GM10847 (cell line): ENCODE results near the gene PCGF3.

Experiments used
- POLR2A ChIP-seq: IDR thresholded peaks from 2 replicates; pipeline ENCODE4 v1.6.1; 2011; ENCODE audit not compliant: insufficient read length; ENCODE audit errors: extremely low read depth

PCGF3 gene

GRCh38 chr4:723751-724530, 18.3 kb downstream of the PCGF3 start:
- no peak for TF ChIP-seq POLR2A

DNA sequence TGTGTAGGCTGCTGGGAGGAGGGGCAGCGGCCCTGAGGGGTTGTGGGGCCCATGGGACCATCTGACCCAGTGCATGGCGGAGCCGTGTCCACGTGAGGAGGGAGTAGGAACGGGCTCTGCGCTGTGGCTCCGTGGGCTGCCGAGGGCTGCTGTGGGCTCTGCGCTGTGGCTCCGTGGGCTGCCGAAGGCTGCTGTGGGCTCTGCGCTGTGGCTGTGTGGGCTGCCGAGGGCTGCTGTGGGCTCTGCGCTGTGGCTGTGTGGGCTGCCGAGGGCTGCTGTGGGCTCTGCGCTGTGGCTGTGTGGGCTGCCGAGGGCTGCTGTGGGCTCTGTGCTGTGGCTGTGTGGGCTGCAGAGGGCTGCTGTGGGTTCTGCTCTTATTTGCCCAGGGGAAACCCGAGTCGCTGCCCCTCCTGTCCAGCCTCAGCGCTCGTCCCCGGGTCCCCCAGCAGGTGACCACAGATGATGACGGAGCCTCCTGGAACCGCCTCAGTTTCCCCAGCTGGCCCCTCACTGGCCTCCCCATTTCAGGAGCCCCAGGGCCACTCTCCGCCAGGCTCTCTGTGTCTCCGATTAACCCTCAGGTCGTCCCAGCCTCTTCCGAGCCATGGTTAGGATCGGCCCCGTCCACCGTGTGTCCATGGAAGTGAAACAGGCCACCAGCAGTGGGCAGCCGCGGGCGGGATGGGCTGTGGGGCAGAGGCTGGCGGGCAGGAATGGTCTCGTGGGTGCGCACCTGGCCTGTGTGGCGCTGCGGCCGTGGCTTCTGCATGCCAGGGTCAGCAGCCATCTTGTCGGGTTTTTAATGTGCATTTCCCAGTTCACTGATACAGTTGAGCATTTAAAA, 20.0 kb downstream of the PCGF3 start:
- no peak for TF ChIP-seq POLR2A

- no peak for TF ChIP-seq POLR2A
Measured at GRCh38 chr4:726235-726787, 20.7 kb downstream of the PCGF3 start.

DNA sequence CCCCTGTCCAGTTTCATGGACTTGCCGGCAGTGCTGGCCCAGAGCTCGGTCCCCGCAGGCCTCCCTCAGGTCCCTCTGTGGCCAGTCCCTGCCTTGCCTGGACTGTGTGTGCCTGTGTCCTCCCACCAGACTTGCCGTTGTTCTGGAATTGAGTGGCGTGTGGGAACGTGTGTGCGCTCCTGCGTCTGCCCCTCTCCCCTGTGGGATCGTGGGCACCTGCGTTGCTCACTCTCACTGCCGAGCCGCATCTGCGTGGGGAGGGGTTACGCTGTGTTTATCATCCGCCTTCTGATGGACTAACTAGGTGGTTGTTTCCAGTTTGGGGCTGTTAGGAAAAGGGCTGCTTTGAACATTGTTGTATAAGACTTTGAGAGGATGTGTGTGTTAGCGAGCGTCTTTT, 21.2 kb downstream of the PCGF3 start:
- no peak for TF ChIP-seq POLR2A

- no peak for TF ChIP-seq POLR2A
Measured at GRCh38 chr4:727576-727975, 21.9 kb downstream of the PCGF3 start.

DNA sequence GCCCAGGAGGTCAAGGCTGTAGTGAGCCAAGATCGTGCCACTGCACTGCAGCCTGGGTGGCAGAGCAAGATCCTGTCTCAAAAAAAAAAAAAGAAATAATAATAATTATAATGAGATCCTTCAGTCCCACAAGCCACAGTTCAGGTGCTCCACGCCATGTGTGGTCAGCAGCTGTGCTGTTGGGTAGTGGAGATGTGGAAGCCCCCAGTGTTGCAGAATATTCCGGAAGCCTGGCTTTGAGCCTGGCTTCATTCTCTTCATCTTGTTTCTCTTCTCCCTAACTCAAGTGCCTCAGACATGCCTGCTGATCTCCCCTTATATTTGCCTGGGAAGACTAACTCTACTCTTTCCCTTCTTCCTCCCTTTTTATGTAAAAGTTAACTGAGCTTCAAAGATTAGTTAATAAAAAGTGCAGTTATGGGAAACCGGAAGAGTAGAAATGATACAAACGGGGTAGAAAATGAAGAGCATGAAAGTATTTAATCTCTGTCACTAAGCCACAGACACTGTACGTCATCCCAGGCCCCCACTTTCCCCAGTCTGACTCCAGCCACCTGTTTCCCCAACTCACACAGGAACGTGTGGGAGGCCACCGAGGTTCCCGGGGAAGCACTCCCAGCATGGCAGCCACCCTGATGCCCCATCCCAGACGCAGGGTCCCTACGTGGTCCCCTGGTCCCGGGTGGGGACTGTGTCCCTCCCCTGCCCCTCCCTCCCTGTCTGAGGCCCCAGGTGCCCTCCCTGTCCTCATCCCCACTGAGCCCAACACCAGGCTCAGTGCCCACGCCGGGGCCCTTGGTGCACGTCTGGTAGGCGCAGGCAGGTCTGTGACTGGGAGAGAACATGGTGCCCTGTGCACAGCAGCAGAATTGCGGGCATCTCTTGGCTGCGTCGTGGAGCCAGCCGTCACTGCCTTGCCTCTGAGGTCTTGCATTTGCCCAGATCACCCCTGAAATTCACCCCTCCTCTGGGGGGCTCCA, 24.0 kb downstream of the PCGF3 start:
- no peak for TF ChIP-seq POLR2A

GRCh38 chr4:730511-730910, 24.9 kb downstream of the PCGF3 start:
- no peak for TF ChIP-seq POLR2A

GRCh38 chr4:732486-732885, 26.9 kb downstream of the PCGF3 start:
- TF ChIP-seq POLR2A = no peak

- no peak for TF ChIP-seq POLR2A
Measured at GRCh38 chr4:732911-733630, 27.4 kb downstream of the PCGF3 start.

DNA sequence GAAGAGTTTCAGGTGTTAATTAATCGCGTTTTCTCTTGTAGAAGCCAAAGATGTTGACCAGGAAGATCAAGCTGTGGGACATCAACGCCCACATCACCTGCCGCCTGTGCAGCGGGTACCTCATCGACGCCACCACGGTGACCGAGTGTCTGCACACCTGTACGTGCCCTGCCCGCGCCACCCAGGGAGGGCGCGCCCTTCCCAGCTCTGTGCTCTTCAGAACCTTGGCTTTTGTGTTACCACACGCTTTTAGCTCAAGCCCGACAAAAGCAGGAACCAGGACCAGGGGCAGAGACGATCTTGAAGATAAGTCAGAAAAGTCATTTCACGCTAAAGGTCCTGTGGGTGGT, 28.0 kb downstream of the PCGF3 start:
- no peak for TF ChIP-seq POLR2A

DNA sequence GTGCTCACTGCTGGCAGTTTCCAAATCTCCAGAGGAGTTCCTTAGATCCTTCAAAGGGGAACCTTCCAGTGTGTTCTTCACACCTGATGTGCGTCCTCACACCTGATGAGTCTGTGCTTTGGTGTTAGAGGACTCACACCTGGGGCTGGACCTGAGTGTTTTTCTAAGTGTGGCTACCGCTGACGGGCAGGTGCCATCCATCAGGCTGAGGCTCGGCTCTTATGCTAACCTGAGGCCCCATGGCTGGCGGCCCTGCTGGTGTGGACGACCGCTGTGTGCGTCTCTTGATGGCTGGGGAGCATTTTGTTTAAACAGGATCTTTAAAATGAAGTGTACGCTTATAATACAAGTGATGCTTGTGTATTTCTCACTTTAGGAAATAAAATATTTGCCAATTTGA, 28.4 kb downstream of the PCGF3 start:
- no peak for TF ChIP-seq POLR2A

DNA sequence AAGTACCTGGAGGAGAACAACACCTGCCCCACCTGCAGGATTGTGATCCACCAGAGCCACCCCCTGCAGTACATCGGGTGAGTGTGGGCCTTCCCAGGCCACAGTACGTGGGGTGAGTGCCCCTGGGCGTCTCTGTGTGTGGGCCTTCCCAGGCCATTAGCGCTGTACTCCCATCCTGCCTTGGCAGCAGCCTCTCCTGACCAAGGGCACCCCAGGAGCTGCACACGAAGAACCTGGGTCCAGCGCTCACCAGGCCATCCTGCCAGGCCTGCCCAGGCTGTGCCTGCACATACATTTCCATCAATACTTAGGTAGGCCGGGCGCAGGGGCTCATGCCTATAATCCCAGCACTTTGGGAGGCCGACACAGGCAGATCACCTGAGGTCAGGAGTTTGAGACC, 29.3 kb downstream of the PCGF3 start:
- TF ChIP-seq POLR2A = no peak

DNA sequence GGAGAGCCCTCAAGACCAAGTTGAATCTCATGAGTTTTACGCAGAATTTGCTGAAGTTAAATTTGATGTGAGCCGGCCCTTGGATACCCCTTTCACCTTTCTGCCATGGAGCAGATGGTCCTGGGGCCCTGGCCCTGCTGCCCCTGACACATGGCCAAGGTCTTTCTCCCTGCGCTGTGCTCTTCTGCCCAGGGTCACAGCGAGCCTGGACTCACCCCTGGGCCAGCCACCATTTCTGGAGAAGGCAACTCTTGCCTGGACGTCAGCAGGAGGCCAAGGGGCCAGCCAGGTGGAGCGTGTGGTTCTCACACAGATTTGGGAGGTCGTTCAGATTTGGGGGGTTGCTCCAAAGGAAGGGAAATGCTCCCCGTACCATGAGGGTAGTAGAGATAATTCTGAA, 30.0 kb downstream of the PCGF3 start:
- no peak for TF ChIP-seq POLR2A

- TF ChIP-seq POLR2A = no peak
Measured at GRCh38 chr4:738781-739280, 33.2 kb downstream of the PCGF3 start.

DNA sequence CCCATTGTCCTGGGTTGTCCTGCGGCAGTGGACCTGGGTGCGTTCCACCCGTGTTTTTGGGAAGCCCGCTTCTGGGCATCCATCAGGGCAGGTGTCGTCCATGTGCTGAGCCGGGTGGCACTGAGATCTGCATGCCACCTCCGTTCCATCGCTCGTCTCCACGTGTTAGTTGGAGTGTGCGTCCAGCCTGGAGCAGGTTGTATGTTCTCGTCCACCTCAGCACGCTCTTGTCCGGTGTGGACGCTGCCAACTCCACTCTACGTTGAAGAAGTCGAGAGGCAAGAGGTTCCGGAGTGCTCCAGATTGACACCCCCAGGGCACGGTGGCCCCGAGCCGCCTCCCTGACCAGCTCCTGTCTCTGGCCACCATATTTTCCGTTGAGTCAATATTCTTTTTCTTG, 33.9 kb downstream of the PCGF3 start:
- TF ChIP-seq POLR2A = no peak

GRCh38 chr4:740011-740410, 34.4 kb downstream of the PCGF3 start:
- no peak for TF ChIP-seq POLR2A
